Gastrocnemius medialis (tissue), 4 donors: Measurements from ENCODE around the gene ALAS2.

Experiments
- CTCF ChIP-seq, 5 experiments: fragments of 450-650 bp in 3 of 5; fragments of 200-600 bp in 2 of 5; sonication (generic) in 2 of 5; IDR thresholded peaks in 4 of 5; conservative IDR thresholded peaks in 1 of 5; 1 replicate in 4 of 5; 2 replicates in 1 of 5; pipeline ENCODE4 v1.5.1; 2016 to 2019; ENCODE audit warnings: antibody characterized with exemption in 5 of 5, mild to moderate bottlenecking in 3 of 5, moderate library complexity in 3 of 5
- POLR2A ChIP-seq, 2 donors: fragments of 450-650 bp; IDR thresholded peaks; one replicate each; pipeline ENCODE4 v1.6.1; 2017; ENCODE audit warnings: antibody characterized with exemption in 2 of 2, mild to moderate bottlenecking in 2 of 2, moderate library complexity in 2 of 2

GRCh38 chrX:55033429-55033828, 2.7 kb upstream of the ALAS2 start:
- TF ChIP-seq POLR2A (IDR thresholded peaks at IDR 0.05) (no peak), CTCF (IDR thresholded peaks at IDR 0.05 in 4 of 5, conservative IDR thresholded peaks at IDR 0.05 in 1 of 5) (no peak)
